Breast epithelium (tissue), 3 donors: ENCODE measurements around the gene HTR4.

Experiments
- CTCF ChIP-seq, 3 donors: fragments of 450-650 bp; IDR thresholded peaks; one replicate each; pipeline ENCODE4 v1.5.1; 2016 to 2017; ENCODE audit warnings: antibody characterized with exemption in 3 of 3, mild to moderate bottlenecking in 3 of 3, moderate library complexity in 3 of 3
- POLR2AphosphoS5 ChIP-seq, 3 donors: sonication (generic); formaldehyde crosslinking; IDR thresholded peaks; one replicate each; pipeline ENCODE4 v1.6.1; 2017; ENCODE audit warnings: antibody characterized with exemption in 3 of 3

GRCh38 chr5:148543727-148544126, 110.6 kb downstream of the HTR4 start:
- TF ChIP-seq CTCF (IDR thresholded peaks at IDR 0.05) (no peak), POLR2AphosphoS5 (IDR thresholded peaks at IDR 0.05) (no peak)
